ENCODE results near the gene CLEC4D. TPM values are rescaled to one million over a fixed set of nuclear protein-coding genes. Genes with fewer than 3 reads are reported as not detected.
"Not testable (repeated sequence)": the region's sequence is repeated elsewhere in the genome, so short reads cannot be mapped to it uniquely, and the experiment has no call there.

CLEC4D gene
- total RNA-seq, 3 donors from 2014 or later, result 0.15 to 0.48 (median 0.33) TPM

GRCh38 chr12:8563356-8563755 is 50.1 kb downstream of the CLEC4D start:
- Histone ChIP-seq H3K4me3 (no peak overlapping the region), H3K9me3 (peaks cover 13 to 32% of the 10 kb centered on the region in 2 donors), H3K4me1 (no peaks in the 10 kb centered on the region), H3K27ac (no peak overlapping the region), H3K27me3 (no peaks in the 10 kb centered on the region), H3K36me3 (no peaks in the 10 kb centered on the region)
- intact Hi-C loops (cut with DNase I; ENCODE audit: low total_unique reads), result no loop called here
- no peak for TF ChIP-seq POLR2A (IDR thresholded peaks at IDR 0.05)
- TF ChIP-seq, protein P1, sequence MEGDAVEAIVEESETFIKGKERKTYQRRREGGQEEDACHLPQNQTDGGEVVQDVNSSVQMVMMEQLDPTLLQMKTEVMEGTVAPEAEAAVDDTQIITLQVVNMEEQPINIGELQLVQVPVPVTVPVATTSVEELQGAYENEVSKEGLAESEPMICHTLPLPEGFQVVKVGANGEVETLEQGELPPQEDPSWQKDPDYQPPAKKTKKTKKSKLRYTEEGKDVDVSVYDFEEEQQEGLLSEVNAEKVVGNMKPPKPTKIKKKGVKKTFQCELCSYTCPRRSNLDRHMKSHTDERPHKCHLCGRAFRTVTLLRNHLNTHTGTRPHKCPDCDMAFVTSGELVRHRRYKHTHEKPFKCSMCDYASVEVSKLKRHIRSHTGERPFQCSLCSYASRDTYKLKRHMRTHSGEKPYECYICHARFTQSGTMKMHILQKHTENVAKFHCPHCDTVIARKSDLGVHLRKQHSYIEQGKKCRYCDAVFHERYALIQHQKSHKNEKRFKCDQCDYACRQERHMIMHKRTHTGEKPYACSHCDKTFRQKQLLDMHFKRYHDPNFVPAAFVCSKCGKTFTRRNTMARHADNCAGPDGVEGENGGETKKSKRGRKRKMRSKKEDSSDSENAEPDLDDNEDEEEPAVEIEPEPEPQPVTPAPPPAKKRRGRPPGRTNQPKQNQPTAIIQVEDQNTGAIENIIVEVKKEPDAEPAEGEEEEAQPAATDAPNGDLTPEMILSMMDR (IDR thresholded peaks at IDR 0.05), result no peak
- TF ChIP-seq POLR2AphosphoS5 (IDR thresholded peaks at IDR 0.05), result no peak
- DNase-seq (ENCODE audit: low spot score in 2 of 2), result no peak

- no peak for TF ChIP-seq POLR2AphosphoS5 (IDR thresholded peaks at IDR 0.05)
- TF ChIP-seq, protein P1 (IDR thresholded peaks at IDR 0.05), result no peak
- no peak for TF ChIP-seq POLR2A (IDR thresholded peaks at IDR 0.05)
- intact Hi-C loops (cut with DNase I; ENCODE audit: low total_unique reads), result no loop called here
- H3K9me3 ChIP-seq, result peaks cover 13 to 32% of the 10 kb centered on the region in 2 donors
Measured at GRCh38 chr12:8564656-8565055, 51.4 kb downstream of the CLEC4D start.

GRCh38 chr12:8566052-8566451 is 52.7 kb downstream of the CLEC4D start:
- H3K9me3 ChIP-seq, result peaks cover 13 to 32% of the 10 kb centered on the region in 2 donors
- H3K4me3 ChIP-seq; intact Hi-C loops (cut with DNase I; ENCODE audit: low total_unique reads); H3K27me3 ChIP-seq; DNase-seq (ENCODE audit: low spot score in 2 of 2); H3K36me3 ChIP-seq; H3K27ac ChIP-seq; H3K4me1 ChIP-seq: not testable (repeated sequence)

More at GRCh38 chr12:8564656-8565055, 51.4 kb downstream of the CLEC4D start:
- Histone ChIP-seq H3K27me3 (no peaks in the 10 kb centered on the region), H3K4me3 (no peak overlapping the region), H3K27ac (no peak overlapping the region), H3K36me3 (no peaks in the 10 kb centered on the region), H3K4me1 (no peaks in the 10 kb centered on the region)
- no peak for DNase-seq (ENCODE audit: low spot score in 2 of 2)

- TF ChIP-seq POLR2A (IDR thresholded peaks at IDR 0.05) (no peak), POLR2AphosphoS5 (IDR thresholded peaks at IDR 0.05) (no peak)
- TF ChIP-seq, protein P1 (IDR thresholded peaks at IDR 0.05), result no peak
- intact Hi-C loops (cut with DNase I; ENCODE audit: low total_unique reads), result no loop called here
- no peak for DNase-seq (ENCODE audit: low spot score in 2 of 2)
- Histone ChIP-seq H3K27me3 (no peaks in the 10 kb centered on the region), H3K9me3 (peaks cover 13 to 32% of the 10 kb centered on the region in 2 donors), H3K4me3 (no peak overlapping the region), H3K27ac (no peak overlapping the region), H3K36me3 (no peaks in the 10 kb centered on the region), H3K4me1 (no peaks in the 10 kb centered on the region)
Measured at GRCh38 chr12:8566525-8566924, 53.2 kb downstream of the CLEC4D start.

Other genes starting within 250 kb of the CLEC4D start
- gene CLEC6A, start 57.5 kb upstream of the CLEC4D start, total RNA-seq, result not detected
- gene CLEC4E, start 27.4 kb downstream of the CLEC4D start, total RNA-seq, result 10 to 100 TPM in 1 of 3 donors, 1 to 10 TPM in 2; 2.0 to 15.5 (median 2.3) TPM
- gene AICDA, start 99.4 kb downstream of the CLEC4D start, total RNA-seq, result under 1 TPM in 1 of 3 donors, not detected in 2; 0.96 TPM
- gene MFAP5, start 149.3 kb downstream of the CLEC4D start, total RNA-seq, result 100 to 1,000 TPM in 1 of 3 donors, 10 to 100 TPM in 2; 36.7 to 466 (median 42.0) TPM
- gene RIMKLB, start 184.5 kb downstream of the CLEC4D start, total RNA-seq, result 10 to 100 TPM; 42.2 to 52.1 (median 51.5) TPM